Neural cell (in vitro differentiated cells): ENCODE measurements around the gene SLC25A21. TPM values are rescaled to one million over a fixed set of nuclear protein-coding genes. Genes with fewer than 3 reads are reported as not detected.

Experiments
- H2AFZ ChIP-seq: fragments of 200-600, 300-800 bp; sonication (generic), shearing (Covaris generic); 2 replicates; pipeline ENCODE4 v1.6.0; 2014; ENCODE audit warnings: low read depth, mild to moderate bottlenecking, antibody characterized with exemption, low read length, moderate library complexity
- H3F3A ChIP-seq: fragments of 200-600 bp; shearing (Covaris generic); 2 replicates; pipeline ENCODE4 v1.6.1; 2016; ENCODE audit warnings: mild to moderate bottlenecking, moderate library complexity, mixed read lengths, antibody characterized with exemption, low read length; ENCODE audit not compliant: insufficient read depth, poor library complexity, severe bottlenecking
- H3K27ac ChIP-seq: fragments of 200-600, 300-800 bp; sonication (generic), shearing (Covaris generic); 2 replicates; pipeline ENCODE4 v1.5.1; 2014; ENCODE audit warnings: mild to moderate bottlenecking, low read length, moderate library complexity
- H3K27me3 ChIP-seq: fragments of 300-800, 200-600 bp; sonication (generic), shearing (Covaris generic); 2 replicates; pipeline ENCODE4 v1.6.0; 2014; ENCODE audit warnings: mild to moderate bottlenecking, low read depth, low read length, moderate library complexity; ENCODE audit not compliant: insufficient read depth
- H3K36me3 ChIP-seq: fragments of 300-800, 200-600 bp; sonication (generic), shearing (Covaris generic); 2 replicates; pipeline ENCODE4 v1.5.1; 2014; ENCODE audit warnings: mild to moderate bottlenecking, antibody characterized with exemption, low read length, moderate library complexity; ENCODE audit not compliant: insufficient read depth
- H3K4me2 ChIP-seq: fragments of 300-800, 200-600 bp; sonication (generic), shearing (Covaris generic); 2 replicates; pipeline ENCODE4 v1.6.0; 2014; ENCODE audit warnings: mild to moderate bottlenecking, low read length
- H3K4me3 ChIP-seq: fragments of 300-800, 200-600 bp; sonication (generic), shearing (Covaris generic); 2 replicates; pipeline ENCODE4 v1.5.1; 2014; ENCODE audit warnings: mild to moderate bottlenecking, low read length, moderate library complexity
- H3K79me2 ChIP-seq: fragments of 200-600 bp; shearing (Covaris generic); replicated peaks from 2 replicates; pipeline ENCODE4 v1.6.0; 2014; ENCODE audit warnings: mild to moderate bottlenecking, low read length, moderate library complexity; ENCODE audit not compliant: insufficient read depth
- H3K9ac ChIP-seq: fragments of 300-800, 200-600 bp; sonication (generic), shearing (Covaris generic); 2 replicates; pipeline ENCODE4 v1.6.1; 2016; ENCODE audit warnings: mild to moderate bottlenecking, low read length, mixed read lengths
- H3K9me2 ChIP-seq: fragments of 200-600 bp; shearing (Covaris generic); 2 replicates; pipeline ENCODE4 v1.6.1; 2016; ENCODE audit warnings: mild to moderate bottlenecking, low read length, mixed read lengths; ENCODE audit not compliant: insufficient read depth
- H3K9me3 ChIP-seq: fragments of 200-600, 300-800 bp; sonication (generic), shearing (Covaris generic); 2 replicates; pipeline ENCODE4 v1.6.1; 2016; ENCODE audit warnings: mild to moderate bottlenecking, mixed run types, low read length, moderate library complexity, mixed read lengths
- H4K20me1 ChIP-seq: fragments of 200-600 bp; shearing (Covaris generic); 2 replicates; pipeline ENCODE4 v1.6.1; 2016; ENCODE audit warnings: mild to moderate bottlenecking, mixed run types; ENCODE audit not compliant: insufficient read depth
- EP300 ChIP-seq: fragments of 450-650 bp; conservative IDR thresholded peaks from 2 replicates; pipeline ENCODE4 v1.6.1; 2014; ENCODE audit warnings: antibody characterized with exemption, mild to moderate bottlenecking, moderate library complexity; ENCODE audit not compliant: poor library complexity, severe bottlenecking
- EZH2 ChIP-seq: fragments of 200-600, 300-800 bp; shearing (Covaris generic), sonication (generic); IDR thresholded peaks from 2 replicates; pipeline ENCODE4 v1.6.1; 2014; ENCODE audit warnings: antibody characterized with exemption, low read length, borderline replicate concordance, mild to moderate bottlenecking; ENCODE audit not compliant: insufficient read depth, poor library complexity, severe bottlenecking
- MXI1 ChIP-seq: fragments of 450-650 bp; conservative IDR thresholded peaks from 2 replicates; pipeline ENCODE4 v1.6.1; 2014; ENCODE audit warnings: antibody characterized with exemption, mild to moderate bottlenecking; ENCODE audit not compliant: poor library complexity, severe bottlenecking
- POLR2AphosphoS5 ChIP-seq: IDR thresholded peaks from 2 replicates; pipeline ENCODE4 v1.6.1; 2012
- RAD21 ChIP-seq: fragments of 450-650 bp; conservative IDR thresholded peaks from 2 replicates; pipeline ENCODE4 v1.6.1; 2014; ENCODE audit warnings: antibody characterized with exemption, mild to moderate bottlenecking, moderate library complexity
- SMC3 ChIP-seq: fragments of 450-650 bp; conservative IDR thresholded peaks from 2 replicates; pipeline ENCODE4 v1.6.1; 2014; ENCODE audit warnings: antibody characterized with exemption, mild to moderate bottlenecking, moderate library complexity; ENCODE audit not compliant: poor library complexity
- TAF1 ChIP-seq: IDR thresholded peaks from 2 replicates; pipeline ENCODE4 v1.6.1; 2012; ENCODE audit warnings: low read depth
- polyA plus RNA-seq: library from polyadenylated mRNA; depleted of rRNA; stranded (reverse); fragments of >200 nt; gene quantifications from 2 replicates; pipeline ENCODE4 v1.2.3, GENCODE V29; 2014
- TF ChIP-seq, protein P1 (sequence below): fragments of 450-650 bp; IDR thresholded peaks from 2 replicates; pipeline ENCODE4 v1.5.1; 2014; ENCODE audit warnings: antibody characterized with exemption, mild to moderate bottlenecking, moderate library complexity; ENCODE audit not compliant: poor library complexity, severe bottlenecking
- TF ChIP-seq, protein P2 (sequence below): IDR thresholded peaks from 2 replicates; pipeline ENCODE4 v1.6.1; 2012; ENCODE audit warnings: borderline replicate concordance

SLC25A21 gene
- polyA plus RNA-seq, 1 donor from 2014 or later = 0.35 TPM

DNA sequence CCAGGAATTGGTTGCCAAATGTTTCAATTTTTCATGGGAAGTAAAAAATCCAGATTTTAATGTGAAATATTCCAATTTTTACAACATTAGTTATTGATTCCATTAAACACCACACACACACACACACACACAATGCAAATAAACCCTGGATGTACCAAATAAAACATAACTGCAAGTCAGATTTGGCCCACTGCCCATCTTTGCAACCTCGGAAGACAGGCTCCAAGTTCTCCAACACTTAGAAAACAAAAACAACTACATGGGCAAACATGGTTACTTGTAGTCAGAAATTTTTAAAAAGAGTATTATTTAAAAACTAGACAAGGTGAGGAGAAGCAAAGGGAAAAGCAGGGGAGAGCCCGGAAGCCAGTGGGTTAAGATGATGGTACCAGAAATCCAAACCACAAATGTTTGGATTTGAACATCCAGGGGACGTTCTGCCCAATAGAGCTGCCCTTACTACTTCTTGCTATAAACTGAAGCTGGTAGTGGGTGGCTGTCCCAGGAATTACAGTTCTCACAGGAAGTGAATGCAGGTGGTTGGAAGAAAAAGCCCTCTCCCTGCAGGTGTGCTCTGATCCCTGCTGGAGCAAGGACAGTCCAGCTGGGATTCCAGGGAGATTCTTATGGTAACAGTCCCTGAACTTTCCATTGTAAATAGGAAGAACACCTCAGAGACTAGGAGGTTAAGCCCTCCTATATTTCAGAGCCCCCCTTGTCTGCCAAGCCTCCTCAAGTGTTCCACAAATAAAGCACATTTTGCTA, 111.7 kb downstream of the SLC25A21 start:
- H3K79me2 ChIP-seq = no peaks in the 10 kb centered on the region
- no peak overlapping the region for H3K27ac ChIP-seq
- no peaks in the 10 kb centered on the region for H3K9me2 ChIP-seq
- TF ChIP-seq MXI1 (no peak), TAF1 (no peak), EZH2 (no peak), POLR2AphosphoS5 (no peak)
- TF ChIP-seq, protein P1, sequence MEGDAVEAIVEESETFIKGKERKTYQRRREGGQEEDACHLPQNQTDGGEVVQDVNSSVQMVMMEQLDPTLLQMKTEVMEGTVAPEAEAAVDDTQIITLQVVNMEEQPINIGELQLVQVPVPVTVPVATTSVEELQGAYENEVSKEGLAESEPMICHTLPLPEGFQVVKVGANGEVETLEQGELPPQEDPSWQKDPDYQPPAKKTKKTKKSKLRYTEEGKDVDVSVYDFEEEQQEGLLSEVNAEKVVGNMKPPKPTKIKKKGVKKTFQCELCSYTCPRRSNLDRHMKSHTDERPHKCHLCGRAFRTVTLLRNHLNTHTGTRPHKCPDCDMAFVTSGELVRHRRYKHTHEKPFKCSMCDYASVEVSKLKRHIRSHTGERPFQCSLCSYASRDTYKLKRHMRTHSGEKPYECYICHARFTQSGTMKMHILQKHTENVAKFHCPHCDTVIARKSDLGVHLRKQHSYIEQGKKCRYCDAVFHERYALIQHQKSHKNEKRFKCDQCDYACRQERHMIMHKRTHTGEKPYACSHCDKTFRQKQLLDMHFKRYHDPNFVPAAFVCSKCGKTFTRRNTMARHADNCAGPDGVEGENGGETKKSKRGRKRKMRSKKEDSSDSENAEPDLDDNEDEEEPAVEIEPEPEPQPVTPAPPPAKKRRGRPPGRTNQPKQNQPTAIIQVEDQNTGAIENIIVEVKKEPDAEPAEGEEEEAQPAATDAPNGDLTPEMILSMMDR = no peak
- H3K9ac ChIP-seq = no peak overlapping the region
- no peak overlapping the region for H3K4me2 ChIP-seq
- H3K4me3 ChIP-seq = no peak overlapping the region
- no peaks in the 10 kb centered on the region for H4K20me1 ChIP-seq
- H3K9me3 ChIP-seq = no peaks in the 10 kb centered on the region
- no peaks in the 10 kb centered on the region for H3K27me3 ChIP-seq
- no peaks in the 10 kb centered on the region for H3F3A ChIP-seq
- no peaks in the 10 kb centered on the region for H3K36me3 ChIP-seq
- no peak overlapping the region for H2AFZ ChIP-seq

DNA sequence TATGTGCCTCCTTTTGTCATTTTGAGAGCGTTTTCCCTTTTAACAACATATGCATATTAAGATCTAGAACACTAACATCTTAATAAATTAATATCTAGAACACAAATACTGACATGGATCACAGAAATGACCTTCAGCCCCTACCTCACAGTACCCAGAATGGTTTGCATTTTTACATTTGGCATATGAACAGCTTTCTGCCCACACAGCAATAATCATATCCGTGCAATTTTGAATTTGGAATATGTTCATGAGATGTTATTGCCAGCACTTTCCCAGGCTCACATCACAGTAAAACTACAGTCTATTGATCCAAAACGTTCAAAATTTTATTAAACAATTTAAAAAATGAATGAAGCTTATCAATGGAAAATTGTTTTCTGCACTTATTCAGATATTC, 114.6 kb downstream of the SLC25A21 start:
- H3F3A ChIP-seq = no peaks in the 10 kb centered on the region
- H3K27ac ChIP-seq = no peak overlapping the region
- no peaks in the 10 kb centered on the region for H3K27me3 ChIP-seq
- H3K36me3 ChIP-seq = no peaks in the 10 kb centered on the region
- H3K4me2 ChIP-seq = no peak overlapping the region
- no peak overlapping the region for H3K9ac ChIP-seq
- H3K4me3 ChIP-seq = no peak overlapping the region
- H3K9me3 ChIP-seq = no peaks in the 10 kb centered on the region
- no peaks in the 10 kb centered on the region for H4K20me1 ChIP-seq
- no peak overlapping the region for H2AFZ ChIP-seq
- no peaks in the 10 kb centered on the region for H3K9me2 ChIP-seq
- no peak for TF ChIP-seq EZH2
- TF ChIP-seq, protein P2, sequence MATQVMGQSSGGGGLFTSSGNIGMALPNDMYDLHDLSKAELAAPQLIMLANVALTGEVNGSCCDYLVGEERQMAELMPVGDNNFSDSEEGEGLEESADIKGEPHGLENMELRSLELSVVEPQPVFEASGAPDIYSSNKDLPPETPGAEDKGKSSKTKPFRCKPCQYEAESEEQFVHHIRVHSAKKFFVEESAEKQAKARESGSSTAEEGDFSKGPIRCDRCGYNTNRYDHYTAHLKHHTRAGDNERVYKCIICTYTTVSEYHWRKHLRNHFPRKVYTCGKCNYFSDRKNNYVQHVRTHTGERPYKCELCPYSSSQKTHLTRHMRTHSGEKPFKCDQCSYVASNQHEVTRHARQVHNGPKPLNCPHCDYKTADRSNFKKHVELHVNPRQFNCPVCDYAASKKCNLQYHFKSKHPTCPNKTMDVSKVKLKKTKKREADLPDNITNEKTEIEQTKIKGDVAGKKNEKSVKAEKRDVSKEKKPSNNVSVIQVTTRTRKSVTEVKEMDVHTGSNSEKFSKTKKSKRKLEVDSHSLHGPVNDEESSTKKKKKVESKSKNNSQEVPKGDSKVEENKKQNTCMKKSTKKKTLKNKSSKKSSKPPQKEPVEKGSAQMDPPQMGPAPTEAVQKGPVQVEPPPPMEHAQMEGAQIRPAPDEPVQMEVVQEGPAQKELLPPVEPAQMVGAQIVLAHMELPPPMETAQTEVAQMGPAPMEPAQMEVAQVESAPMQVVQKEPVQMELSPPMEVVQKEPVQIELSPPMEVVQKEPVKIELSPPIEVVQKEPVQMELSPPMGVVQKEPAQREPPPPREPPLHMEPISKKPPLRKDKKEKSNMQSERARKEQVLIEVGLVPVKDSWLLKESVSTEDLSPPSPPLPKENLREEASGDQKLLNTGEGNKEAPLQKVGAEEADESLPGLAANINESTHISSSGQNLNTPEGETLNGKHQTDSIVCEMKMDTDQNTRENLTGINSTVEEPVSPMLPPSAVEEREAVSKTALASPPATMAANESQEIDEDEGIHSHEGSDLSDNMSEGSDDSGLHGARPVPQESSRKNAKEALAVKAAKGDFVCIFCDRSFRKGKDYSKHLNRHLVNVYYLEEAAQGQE = no peak
- no peaks in the 10 kb centered on the region for H3K79me2 ChIP-seq

DNA sequence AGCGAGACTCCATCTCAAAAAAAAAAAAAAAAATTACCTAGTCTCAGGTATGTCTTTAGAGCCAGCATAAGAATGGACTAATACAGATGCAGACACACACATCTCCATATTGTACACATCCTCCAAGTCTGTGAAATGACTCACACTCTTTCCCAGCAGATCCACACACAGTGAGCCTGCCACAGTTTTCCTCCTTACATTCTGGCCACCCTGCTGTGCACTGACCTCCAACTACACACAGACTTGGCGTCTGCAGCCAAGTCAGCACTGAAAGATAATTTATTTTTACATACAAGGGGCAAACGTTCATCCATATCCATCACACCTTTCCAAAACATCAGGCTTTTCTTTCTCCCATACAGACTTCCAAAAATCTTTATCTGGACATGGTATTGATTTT, 115.9 kb downstream of the SLC25A21 start:
- Histone ChIP-seq H3K9ac (no peak overlapping the region), H3K79me2 (no peaks in the 10 kb centered on the region), H2AFZ (no peak overlapping the region), H3K4me2 (no peak overlapping the region), H3F3A (no peaks in the 10 kb centered on the region), H3K36me3 (no peaks in the 10 kb centered on the region), H3K9me3 (no peaks in the 10 kb centered on the region), H3K9me2 (no peaks in the 10 kb centered on the region), H3K27ac (no peak overlapping the region), H4K20me1 (no peaks in the 10 kb centered on the region), H3K4me3 (no peak overlapping the region), H3K27me3 (no peaks in the 10 kb centered on the region)
- TF ChIP-seq, protein P1 = no peak
- TF ChIP-seq POLR2AphosphoS5 = no peak
- no peak for TF ChIP-seq SMC3
- no peak for TF ChIP-seq EZH2
- TF ChIP-seq RAD21 = no peak
- TF ChIP-seq, protein P2 = no peak
- TF ChIP-seq EP300 = no peak
- no peak for TF ChIP-seq TAF1
- no peak for TF ChIP-seq MXI1
